HG03354 (cell line): Measurements from ENCODE around the gene SLC16A11.
"Not testable (repeated sequence)": the region's sequence is repeated elsewhere in the genome, so short reads cannot be mapped to it uniquely, and the experiment has no call there.

ENCODE experiments used
- ATAC-seq: cut with Tn5 transposase; IDR thresholded peaks from one replicate; pipeline ENCODE4 v1.9.1; 2021; ENCODE audit warnings: mild to moderate bottlenecking; ENCODE audit not compliant: unreplicated experiment, poor library complexity, severe bottlenecking

SLC16A11 gene

GRCh38 chr17:7043497-7044198 lies at the start of gene SLC16A11:
TSS of gene SLC16A11 (minus strand) at chr17:7044092. CDS start at chr17:7043513, 579 bp downstream.
- no peak for ATAC-seq

GRCh38 chr17:7091311-7092005 lies 47.6 kb upstream of the SLC16A11 start:
- ATAC-seq = not testable (repeated sequence)

GRCh38 chr17:7089570-7089969 lies 45.7 kb upstream of the SLC16A11 start:
- ATAC-seq = not testable (repeated sequence)

GRCh38 chr17:7088442-7088841 lies 44.5 kb upstream of the SLC16A11 start:
- ATAC-seq = not testable (repeated sequence)

GRCh38 chr17:7084088-7084487 lies 40.2 kb upstream of the SLC16A11 start:
- ATAC-seq = no peak

GRCh38 chr17:7083592-7083991 lies 39.7 kb upstream of the SLC16A11 start:
- no peak for ATAC-seq

- no peak for ATAC-seq
These were observed 37.6 kb upstream of the SLC16A11 start for GRCh38 chr17:7081341-7082062.

- no peak for ATAC-seq
These were observed 36.7 kb upstream of the SLC16A11 start for GRCh38 chr17:7080456-7081041.

GRCh38 chr17:7079581-7080455 lies 35.9 kb upstream of the SLC16A11 start, which contains the start of gene CLEC10A:
TSS of gene CLEC10A (minus strand) at chr17:7080251. CDS start at chr17:7078812, 1,439 bp downstream.
- ATAC-seq = no peak

- ATAC-seq = no peak
These were observed 34.8 kb upstream of the SLC16A11 start for GRCh38 chr17:7078711-7079110.

GRCh38 chr17:7077911-7078546 lies 34.1 kb upstream of the SLC16A11 start:
- ATAC-seq = no peak

GRCh38 chr17:7074931-7075330 lies 31.0 kb upstream of the SLC16A11 start:
- no peak for ATAC-seq

GRCh38 chr17:7072406-7072805 lies 28.5 kb upstream of the SLC16A11 start:
- ATAC-seq = no peak

GRCh38 chr17:7070712-7071111 lies 26.8 kb upstream of the SLC16A11 start:
- no peak for ATAC-seq

- ATAC-seq = no peak
These were observed 24.4 kb upstream of the SLC16A11 start for GRCh38 chr17:7068268-7068667.

GRCh38 chr17:7067198-7067597 lies 23.3 kb upstream of the SLC16A11 start:
- no peak for ATAC-seq

- no peak for ATAC-seq
These were observed 20.4 kb upstream of the SLC16A11 start for GRCh38 chr17:7064261-7064660.

GRCh38 chr17:7063518-7064094 lies 19.7 kb upstream of the SLC16A11 start:
- no peak for ATAC-seq
